HG03196 (cell line): Measurements from ENCODE around the gene PLPP4.

Experiments
- ATAC-seq: cut with Tn5 transposase; IDR thresholded peaks from one replicate; pipeline ENCODE4 v1.9.1; 2021; ENCODE audit not compliant: unreplicated experiment

The PLPP4 gene

GRCh38 chr10:120515741-120516140 lies 58.7 kb downstream of the PLPP4 start:
- ATAC-seq, result no peak

- no peak for ATAC-seq
Measured at GRCh38 chr10:120516426-120516825, 59.4 kb downstream of the PLPP4 start.

- no peak for ATAC-seq
Measured at GRCh38 chr10:120517196-120517595, 60.2 kb downstream of the PLPP4 start.

- ATAC-seq, result no peak
Measured at GRCh38 chr10:120517881-120518484, 61.0 kb downstream of the PLPP4 start.

GRCh38 chr10:120521880-120522279 lies 64.9 kb downstream of the PLPP4 start:
- no peak for ATAC-seq

GRCh38 chr10:120527691-120528090 lies 70.7 kb downstream of the PLPP4 start:
- no peak for ATAC-seq

- no peak for ATAC-seq
Measured at GRCh38 chr10:120530699-120531098, 73.7 kb downstream of the PLPP4 start.

- no peak for ATAC-seq
Measured at GRCh38 chr10:120538091-120538490, 81.1 kb downstream of the PLPP4 start.

- no peak for ATAC-seq
Measured at GRCh38 chr10:120539076-120539475, 82.0 kb downstream of the PLPP4 start.

GRCh38 chr10:120540486-120540885 lies 83.5 kb downstream of the PLPP4 start:
- no peak for ATAC-seq

GRCh38 chr10:120541984-120542383 lies 85.0 kb downstream of the PLPP4 start:
- no peak for ATAC-seq

GRCh38 chr10:120542591-120542990 lies 85.6 kb downstream of the PLPP4 start:
- no peak for ATAC-seq

- ATAC-seq, result no peak
Measured at GRCh38 chr10:120543291-120543690, 86.3 kb downstream of the PLPP4 start.

- no peak for ATAC-seq
Measured at GRCh38 chr10:120548210-120548609, 91.2 kb downstream of the PLPP4 start.

- ATAC-seq, result no peak
Measured at GRCh38 chr10:120552262-120552661, 95.2 kb downstream of the PLPP4 start.

- no peak for ATAC-seq
Measured at GRCh38 chr10:120553911-120554310, 96.9 kb downstream of the PLPP4 start.

GRCh38 chr10:120555436-120555835 lies 98.4 kb downstream of the PLPP4 start:
- no peak for ATAC-seq

- no peak for ATAC-seq
Measured at GRCh38 chr10:120555842-120556532, 99.0 kb downstream of the PLPP4 start.

- ATAC-seq, result no peak
Measured at GRCh38 chr10:120557311-120557710, 100.3 kb downstream of the PLPP4 start.

- no peak for ATAC-seq
Measured at GRCh38 chr10:120559800-120560199, 102.8 kb downstream of the PLPP4 start.

- ATAC-seq, result no peak
Measured at GRCh38 chr10:120562956-120563355, 105.9 kb downstream of the PLPP4 start.

- no peak for ATAC-seq
Measured at GRCh38 chr10:120570418-120570817, 113.4 kb downstream of the PLPP4 start.

GRCh38 chr10:120571266-120571665 lies 114.2 kb downstream of the PLPP4 start:
- no peak for ATAC-seq
